ENCODE measurements around the gene MARS1.

The MARS1 gene

GRCh38 chr12:57483466-57483865 is 4.4 kb upstream of the MARS1 start:
- no peak overlapping the region for H3K4me3 ChIP-seq (ENCODE audit: low read depth, low read length)
- no peak for DNase-seq (ENCODE audit: low read depth)
- TF ChIP-seq CTCF (IDR thresholded peaks at IDR 0.05; ENCODE audit: low read depth, low read length, missing control alignments) = no peak

GRCh38 chr12:57485695-57486094 is 2.2 kb upstream of the MARS1 start:
- no peak for TF ChIP-seq CTCF (IDR thresholded peaks at IDR 0.05; ENCODE audit: low read depth, low read length, missing control alignments)
- no peak overlapping the region for H3K4me3 ChIP-seq (ENCODE audit: low read depth, low read length)
- DNase-seq (ENCODE audit: low read depth) = no peak

- TF ChIP-seq CTCF (IDR thresholded peaks at IDR 0.05; ENCODE audit: low read depth, low read length, missing control alignments) = no peak
- no peak for DNase-seq (ENCODE audit: low read depth)
- H3K4me3 ChIP-seq (ENCODE audit: low read depth, low read length) = 0 out of 2 replicates have a peak overlapping the region, but pooled peaks have one; percentile 15
Measured at GRCh38 chr12:57487055-57487596, 742 bp upstream of the MARS1 start.

GRCh38 chr12:57488402-57489156 is 711 bp downstream of the MARS1 start:
- TF ChIP-seq CTCF (IDR thresholded peaks at IDR 0.05; ENCODE audit: low read depth, low read length, missing control alignments) = no peak
- peak overlapping the region; percentile 97 for H3K4me3 ChIP-seq (ENCODE audit: low read depth, low read length)
- no peak for DNase-seq (ENCODE audit: low read depth)

GRCh38 chr12:57489157-57489641 is 1.3 kb downstream of the MARS1 start:
- peak overlapping the region; percentile 97 for H3K4me3 ChIP-seq (ENCODE audit: low read depth, low read length)
- DNase-seq (ENCODE audit: low read depth) = no peak
- TF ChIP-seq CTCF (IDR thresholded peaks at IDR 0.05; ENCODE audit: low read depth, low read length, missing control alignments) = no peak

- no peak for DNase-seq (ENCODE audit: low read depth)
- H3K4me3 ChIP-seq (ENCODE audit: low read depth, low read length) = no peak overlapping the region
- TF ChIP-seq CTCF (IDR thresholded peaks at IDR 0.05; ENCODE audit: low read depth, low read length, missing control alignments) = no peak
Measured at GRCh38 chr12:57490126-57490525, 2.3 kb downstream of the MARS1 start.

Data from GM12864 (cell line).